Measurements from ENCODE around the gene RNF26. TPM values are rescaled to one million over a fixed set of nuclear protein-coding genes. Genes with fewer than 3 reads are reported as not detected.

RNF26 gene
- total RNA-seq, 2 donors from 2014 or later: 8.2 to 10.3 TPM

DNA sequence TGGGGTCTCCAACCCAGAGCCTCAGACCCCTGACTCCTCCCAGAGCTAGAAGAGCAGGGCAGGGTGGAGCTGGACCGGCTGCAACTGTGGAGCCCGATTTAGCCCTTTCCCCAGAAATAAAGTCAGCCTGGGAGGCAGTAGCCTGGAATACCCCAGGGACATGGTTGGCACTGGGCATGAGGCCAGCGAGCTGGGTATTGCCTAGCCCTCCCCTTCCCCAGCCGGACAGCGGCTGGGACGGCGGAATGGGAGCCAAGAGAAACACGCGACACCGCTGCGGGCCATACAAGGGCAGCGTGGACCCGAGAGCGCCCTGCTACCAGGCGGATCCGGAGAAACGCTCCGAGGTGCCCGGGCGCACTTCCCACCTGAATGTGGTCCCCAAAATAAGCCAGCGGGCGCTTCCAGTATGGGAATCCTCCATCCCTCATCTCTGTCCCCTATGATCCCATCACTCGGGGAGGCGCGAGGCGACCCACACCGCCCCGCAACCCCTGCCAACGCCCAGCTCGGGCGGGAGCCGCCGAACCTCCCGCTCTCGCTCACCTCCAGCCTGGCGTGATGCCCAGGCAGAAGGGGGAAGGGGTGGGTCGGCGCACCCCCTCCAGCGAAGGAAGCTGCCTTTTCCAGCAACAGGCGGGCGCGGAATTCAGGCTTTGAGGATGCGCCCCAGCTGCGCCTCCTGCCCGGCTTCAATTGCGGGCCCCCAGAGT is 18.2 kb upstream of the RNF26 start:
- Histone ChIP-seq H3K9me3 (no peaks in the 10 kb centered on the region), H3K27ac (peak overlapping the region; percentile 98 to 99), H3K27me3 (no peaks in the 10 kb centered on the region), H3K4me1 (peaks cover 0 to 60% of the 10 kb centered on the region in 2 donors), H3K4me3 (peak overlapping the region; percentile 73 to 85), H3K36me3 (peaks cover 38% of the 10 kb centered on the region)
- DNase-seq (ENCODE audit: low spot score): no peak
- TF ChIP-seq, protein P1, sequence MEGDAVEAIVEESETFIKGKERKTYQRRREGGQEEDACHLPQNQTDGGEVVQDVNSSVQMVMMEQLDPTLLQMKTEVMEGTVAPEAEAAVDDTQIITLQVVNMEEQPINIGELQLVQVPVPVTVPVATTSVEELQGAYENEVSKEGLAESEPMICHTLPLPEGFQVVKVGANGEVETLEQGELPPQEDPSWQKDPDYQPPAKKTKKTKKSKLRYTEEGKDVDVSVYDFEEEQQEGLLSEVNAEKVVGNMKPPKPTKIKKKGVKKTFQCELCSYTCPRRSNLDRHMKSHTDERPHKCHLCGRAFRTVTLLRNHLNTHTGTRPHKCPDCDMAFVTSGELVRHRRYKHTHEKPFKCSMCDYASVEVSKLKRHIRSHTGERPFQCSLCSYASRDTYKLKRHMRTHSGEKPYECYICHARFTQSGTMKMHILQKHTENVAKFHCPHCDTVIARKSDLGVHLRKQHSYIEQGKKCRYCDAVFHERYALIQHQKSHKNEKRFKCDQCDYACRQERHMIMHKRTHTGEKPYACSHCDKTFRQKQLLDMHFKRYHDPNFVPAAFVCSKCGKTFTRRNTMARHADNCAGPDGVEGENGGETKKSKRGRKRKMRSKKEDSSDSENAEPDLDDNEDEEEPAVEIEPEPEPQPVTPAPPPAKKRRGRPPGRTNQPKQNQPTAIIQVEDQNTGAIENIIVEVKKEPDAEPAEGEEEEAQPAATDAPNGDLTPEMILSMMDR (IDR thresholded peaks at IDR 0.05): no peak

DNA sequence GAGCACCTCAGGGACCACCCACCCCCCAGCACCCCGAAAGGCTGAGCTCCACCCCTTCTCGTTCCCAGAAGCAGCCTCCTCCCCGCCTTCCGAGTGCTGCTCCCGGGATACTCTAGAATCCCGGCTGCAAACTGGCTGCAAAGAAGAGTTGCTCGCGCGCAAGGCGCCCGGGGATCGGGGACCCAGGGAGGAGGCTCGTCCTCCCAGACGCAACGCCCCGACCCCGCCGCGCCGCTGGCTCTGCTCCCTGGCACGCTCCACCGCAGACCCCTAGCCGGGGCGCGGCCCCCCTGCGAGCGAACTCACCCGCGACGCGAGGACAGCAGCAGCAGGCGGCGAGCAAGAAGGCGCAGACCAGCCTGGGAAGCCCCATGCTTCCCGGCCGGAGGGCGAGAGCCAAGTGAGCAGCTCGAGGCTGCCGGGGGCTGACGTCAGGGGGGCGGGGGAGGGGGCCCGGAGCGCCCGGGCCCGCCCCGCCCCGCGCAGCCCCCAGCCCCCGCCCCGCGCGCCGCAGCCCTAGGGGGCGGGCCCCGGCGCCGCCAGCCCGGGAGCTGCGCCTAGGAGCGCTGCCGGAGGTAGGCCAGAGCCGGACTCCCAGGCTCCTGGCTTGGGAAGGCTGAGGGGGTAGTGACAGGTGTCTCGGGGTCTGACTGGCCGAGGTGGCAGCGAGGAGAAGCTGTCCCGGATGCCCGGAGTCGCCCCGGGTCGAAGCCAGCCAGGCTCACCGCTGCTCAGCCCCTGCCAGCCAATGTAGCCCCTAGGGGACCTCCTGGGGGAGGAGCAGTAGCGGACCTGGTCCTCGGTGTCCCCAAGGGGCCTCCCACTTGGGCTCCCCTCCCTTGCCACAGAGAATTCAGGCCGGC is 17.4 kb upstream of the RNF26 start, which contains the start of gene MCAM:
Gene MCAM, minus strand, starts transcription at position 402 of the 863 bp plus-strand sequence. Its CDS starts 29 bp downstream, at position 373.
- DNase-seq (ENCODE audit: low spot score): no peak
- H3K4me3 ChIP-seq: peak within 1 kb of the TSS; percentile 73 to 85
- no peaks in the 10 kb centered on the region for H3K27me3 ChIP-seq
- TF ChIP-seq, protein P1 (IDR thresholded peaks at IDR 0.05): no peak
- peaks cover 0 to 68% of the 10 kb centered on the region in 2 donors for H3K4me1 ChIP-seq
- peak within 1 kb of the TSS; percentile 98 to 99 for H3K27ac ChIP-seq
- no peaks in the 10 kb centered on the region for H3K9me3 ChIP-seq
- peaks cover 30% of the 10 kb centered on the region for H3K36me3 ChIP-seq

GRCh38 chr11:119317592-119318239 is 16.6 kb upstream of the RNF26 start:
- Histone ChIP-seq H3K4me3 (peak overlapping the region; percentile 73 to 85), H3K27me3 (no peaks in the 10 kb centered on the region), H3K9me3 (no peaks in the 10 kb centered on the region), H3K27ac (peak overlapping the region; percentile 98 to 99), H3K36me3 (peaks cover 23% of the 10 kb centered on the region), H3K4me1 (peaks cover 0 to 75% of the 10 kb centered on the region in 2 donors)
- TF ChIP-seq, protein P1 (IDR thresholded peaks at IDR 0.05): no peak
- DNase-seq (ENCODE audit: low spot score): no peak

DNA sequence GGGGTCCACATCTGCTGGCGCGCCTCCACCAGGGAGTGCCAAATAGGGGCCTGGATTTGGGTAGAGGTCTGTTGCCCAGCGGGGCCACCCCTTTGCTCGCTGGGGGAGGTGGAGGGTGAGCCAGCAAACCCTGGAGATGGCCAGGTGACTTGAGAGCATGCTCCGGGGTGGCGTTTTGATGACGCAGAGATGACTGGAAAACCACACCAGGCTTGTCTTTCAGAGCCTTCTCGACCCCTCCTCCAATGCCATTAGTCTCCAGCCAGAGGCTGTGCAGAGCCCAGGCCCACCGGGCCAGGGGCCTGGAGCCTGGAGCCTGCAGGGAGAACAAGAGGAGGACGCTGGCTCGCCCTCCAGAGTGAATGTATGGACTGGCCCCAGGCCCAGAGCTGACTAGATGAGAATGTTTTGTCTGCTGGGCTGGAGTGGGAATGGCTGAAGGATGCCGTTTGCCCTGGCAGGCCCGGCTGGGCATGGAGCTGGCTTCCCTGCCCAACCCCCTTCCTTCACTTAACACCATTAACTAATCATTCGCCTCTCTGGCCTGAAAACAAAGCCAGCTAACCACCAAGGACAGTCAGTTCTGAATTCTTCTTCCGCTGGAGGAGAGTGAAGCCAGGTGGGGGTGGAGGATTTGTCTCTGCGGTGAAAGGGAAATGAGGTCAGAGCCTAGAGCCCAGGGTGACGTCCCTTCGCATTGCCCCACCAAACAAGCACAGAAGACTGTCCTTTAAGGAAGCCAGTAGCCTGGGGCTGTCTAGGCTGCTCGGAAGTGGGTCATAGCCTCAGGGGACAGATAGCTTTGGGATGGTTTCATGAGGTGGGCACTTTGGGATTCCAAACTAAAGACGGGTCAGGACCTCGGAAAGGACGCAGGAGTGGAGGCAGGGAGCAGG is 15.8 kb upstream of the RNF26 start:
- Histone ChIP-seq H3K36me3 (peaks cover 15% of the 10 kb centered on the region), H3K4me3 (no peak overlapping the region), H3K4me1 (peaks cover 0 to 75% of the 10 kb centered on the region in 2 donors), H3K27me3 (no peaks in the 10 kb centered on the region), H3K27ac (peak overlapping the region; percentile 98 to 99), H3K9me3 (no peaks in the 10 kb centered on the region)
- TF ChIP-seq, protein P1 (IDR thresholded peaks at IDR 0.05): no peak
- DNase-seq (ENCODE audit: low spot score): no peak
